Coronary artery (tissue), 2 donors: Measurements from ENCODE around the gene CCDC47.

Experiments
- DNase-seq: peaks from one replicate; pipeline ENCODE4 v3.0.0-alpha.2; 2017; ENCODE audit warnings: low spot score
- H3K27ac ChIP-seq, 2 donors: fragments of 200-600 bp; sonication (generic); one replicate each; pipeline ENCODE4 v1.5.1; 2016 to 2019
- H3K4me3 ChIP-seq: fragments of 200-600 bp; sonication (generic); 2 replicates; pipeline ENCODE4 v1.5.1; 2016; ENCODE audit warnings: mild to moderate bottlenecking, moderate library complexity
- CTCF ChIP-seq: fragments of 200-600 bp; sonication (generic); IDR thresholded peaks from one replicate; pipeline ENCODE4 v1.5.1; 2019; ENCODE audit warnings: antibody characterized with exemption

CCDC47 gene

DNA sequence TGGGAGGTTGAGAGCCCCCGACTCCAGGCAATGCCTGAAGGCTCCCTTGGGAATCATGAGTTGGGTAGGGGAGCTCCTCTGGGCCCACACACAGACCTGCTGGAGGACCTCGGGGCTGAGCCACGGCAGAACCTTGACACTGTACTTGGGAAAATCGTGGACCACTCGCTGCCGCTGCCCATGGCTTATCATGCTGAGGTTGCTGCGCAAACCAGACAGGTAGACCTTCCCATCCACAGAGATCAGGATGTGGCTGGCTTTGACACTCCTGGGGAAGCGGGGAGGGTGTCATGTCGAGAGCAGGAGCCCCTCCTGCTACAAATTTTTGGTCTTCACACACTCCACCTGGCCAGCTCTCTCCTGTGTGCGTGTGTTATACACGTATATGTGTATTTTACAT lies 66.2 kb downstream of the CCDC47 start:
- TF ChIP-seq CTCF = no peak
- Histone ChIP-seq H3K27ac (no peak overlapping the region), H3K4me3 (no peak overlapping the region)
- DNase-seq = no peak

GRCh38 chr17:63706336-63707082 lies 66.9 kb downstream of the CCDC47 start:
- TF ChIP-seq CTCF = no peak
- no peak overlapping the region for H3K4me3 ChIP-seq
- no peak for DNase-seq
- H3K27ac ChIP-seq = no peak overlapping the region

GRCh38 chr17:63705657-63706056 lies 67.7 kb downstream of the CCDC47 start:
- Histone ChIP-seq H3K4me3 (no peak overlapping the region), H3K27ac (no peak overlapping the region)
- TF ChIP-seq CTCF = no peak
- no peak for DNase-seq

- H3K27ac ChIP-seq = no peak overlapping the region
- DNase-seq = no peak
- TF ChIP-seq CTCF = no peak
- H3K4me3 ChIP-seq = no peak overlapping the region
Measured at GRCh38 chr17:63704836-63705235, 68.6 kb downstream of the CCDC47 start.

- no peak overlapping the region for H3K4me3 ChIP-seq
- H3K27ac ChIP-seq = no peak overlapping the region
- no peak for DNase-seq
Measured at GRCh38 chr17:63704259-63704576, 69.2 kb downstream of the CCDC47 start.

DNA sequence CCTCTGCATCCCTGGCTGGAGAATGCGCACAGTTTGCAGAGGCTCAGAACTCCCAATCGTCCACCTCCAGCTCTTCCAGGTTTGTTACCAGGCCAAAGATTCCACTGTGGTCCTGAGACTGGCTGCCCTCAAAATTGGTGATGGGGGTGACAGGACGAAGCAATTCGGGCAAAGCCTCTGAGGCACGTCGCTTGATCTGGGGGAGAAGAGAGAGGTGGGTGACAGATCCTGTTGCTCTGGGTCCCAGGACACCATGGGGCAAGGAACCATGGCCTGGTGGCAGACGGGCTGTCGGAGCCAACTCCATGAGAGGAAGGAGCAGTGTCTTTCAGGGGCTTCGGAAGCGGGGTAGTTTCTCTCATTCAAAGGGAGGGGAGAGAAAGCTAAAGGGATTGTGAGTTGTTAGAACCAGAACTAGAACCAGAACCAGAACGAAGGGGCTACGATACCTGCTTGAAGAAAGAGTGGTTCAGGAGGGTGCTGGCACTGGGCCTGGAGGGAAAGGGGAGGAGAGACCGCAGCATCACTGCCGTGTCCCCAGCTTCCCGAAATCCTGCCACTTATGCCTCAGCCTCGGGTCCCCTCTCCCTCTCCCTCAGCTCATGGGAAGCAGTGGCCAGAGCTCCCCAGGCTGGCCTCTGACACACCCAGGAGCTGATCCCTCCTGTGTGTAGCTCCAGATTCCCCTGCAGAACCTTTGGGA lies 69.7 kb downstream of the CCDC47 start:
- no peak overlapping the region for H3K27ac ChIP-seq
- H3K4me3 ChIP-seq = no peak overlapping the region
- DNase-seq = no peak
- TF ChIP-seq CTCF = no peak

More at GRCh38 chr17:63704259-63704576, 69.2 kb downstream of the CCDC47 start:
- no peak for TF ChIP-seq CTCF

GRCh38 chr17:63703029-63703428 lies 70.4 kb downstream of the CCDC47 start:
- no peak overlapping the region for H3K27ac ChIP-seq
- no peak for DNase-seq
- TF ChIP-seq CTCF = no peak
- H3K4me3 ChIP-seq = no peak overlapping the region
